ENCODE measurements around the gene MARCHF3.
A peak's percentile ranks its signal among the peaks of the same experiment; 100 is the strongest.

The MARCHF3 gene

DNA sequence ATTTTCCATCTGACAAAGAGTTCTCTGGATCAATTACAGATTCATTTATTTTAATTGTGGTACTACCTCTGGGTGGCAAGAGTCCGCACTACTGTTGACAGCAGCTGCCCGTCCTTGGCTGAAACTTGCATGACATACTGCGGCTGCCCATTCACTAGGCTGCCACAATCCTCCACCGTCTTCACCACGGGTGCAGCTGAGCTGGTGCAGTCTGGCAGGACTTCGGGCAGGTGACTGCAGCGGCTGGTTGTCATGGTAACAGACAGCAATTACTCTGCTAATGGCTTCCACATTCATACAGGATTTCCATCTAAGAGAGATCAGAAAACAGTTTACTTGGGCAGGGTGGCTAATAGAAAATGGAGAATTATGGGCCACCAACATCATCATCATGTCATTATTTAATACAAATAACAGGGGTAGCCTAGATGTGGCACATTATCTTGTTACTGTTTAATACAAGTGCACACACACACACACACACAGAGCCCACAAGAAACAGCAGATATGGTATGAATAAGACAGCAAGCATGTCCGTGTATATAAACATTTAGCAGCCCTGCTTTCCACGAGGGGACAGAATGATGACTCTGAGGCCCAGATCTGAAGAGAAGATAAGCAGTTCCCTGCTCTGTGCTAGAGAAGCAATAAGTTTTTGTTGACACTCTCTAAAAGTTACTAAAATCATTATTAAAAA lies 112.3 kb downstream of the MARCHF3 start:
- TF ChIP-seq, protein P1, sequence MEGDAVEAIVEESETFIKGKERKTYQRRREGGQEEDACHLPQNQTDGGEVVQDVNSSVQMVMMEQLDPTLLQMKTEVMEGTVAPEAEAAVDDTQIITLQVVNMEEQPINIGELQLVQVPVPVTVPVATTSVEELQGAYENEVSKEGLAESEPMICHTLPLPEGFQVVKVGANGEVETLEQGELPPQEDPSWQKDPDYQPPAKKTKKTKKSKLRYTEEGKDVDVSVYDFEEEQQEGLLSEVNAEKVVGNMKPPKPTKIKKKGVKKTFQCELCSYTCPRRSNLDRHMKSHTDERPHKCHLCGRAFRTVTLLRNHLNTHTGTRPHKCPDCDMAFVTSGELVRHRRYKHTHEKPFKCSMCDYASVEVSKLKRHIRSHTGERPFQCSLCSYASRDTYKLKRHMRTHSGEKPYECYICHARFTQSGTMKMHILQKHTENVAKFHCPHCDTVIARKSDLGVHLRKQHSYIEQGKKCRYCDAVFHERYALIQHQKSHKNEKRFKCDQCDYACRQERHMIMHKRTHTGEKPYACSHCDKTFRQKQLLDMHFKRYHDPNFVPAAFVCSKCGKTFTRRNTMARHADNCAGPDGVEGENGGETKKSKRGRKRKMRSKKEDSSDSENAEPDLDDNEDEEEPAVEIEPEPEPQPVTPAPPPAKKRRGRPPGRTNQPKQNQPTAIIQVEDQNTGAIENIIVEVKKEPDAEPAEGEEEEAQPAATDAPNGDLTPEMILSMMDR (IDR thresholded peaks at IDR 0.05; ENCODE audit: low read depth, low read length): no peak
- DNase-seq: peak; percentile 11

DNA sequence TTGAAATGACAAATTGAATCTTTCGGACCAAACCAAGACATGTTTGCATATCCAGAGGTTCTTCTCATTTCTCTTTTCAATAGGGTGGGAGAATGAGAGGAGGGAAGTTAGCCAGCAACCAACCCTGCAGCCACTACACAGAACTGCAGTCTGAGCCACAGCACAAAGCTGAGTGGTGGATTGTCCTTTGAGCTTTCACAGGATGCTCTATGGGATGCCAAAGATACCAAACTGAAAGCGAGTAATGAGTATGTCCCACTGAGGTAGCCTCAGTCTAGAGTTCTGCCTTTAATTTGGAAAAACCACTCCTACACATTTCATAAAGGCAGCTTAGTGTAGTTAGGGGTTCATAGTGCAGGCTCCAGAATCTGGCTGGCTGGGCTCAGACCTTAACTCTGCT lies 114.9 kb downstream of the MARCHF3 start:
- H3K36me3 ChIP-seq: peaks cover 4% of the 10 kb centered on the region
- no peaks in the 10 kb centered on the region for H3K27me3 ChIP-seq (ENCODE audit: insufficient read depth, low read depth, severe bottlenecking)
- no peak overlapping the region for H3K27ac ChIP-seq
- DNase-seq: no peak
- no peak overlapping the region for H3K4me3 ChIP-seq (ENCODE audit: low read depth, low read length)
- H3K9me3 ChIP-seq (ENCODE audit: severe bottlenecking): no peaks in the 10 kb centered on the region
- TF ChIP-seq, protein P1 (IDR thresholded peaks at IDR 0.05; ENCODE audit: low read depth, low read length): no peak

More for the DNA sequence above, 112.3 kb downstream of the MARCHF3 start:
- Histone ChIP-seq H3K27me3 (ENCODE audit: insufficient read depth, low read depth, severe bottlenecking) (no peaks in the 10 kb centered on the region), H3K4me3 (ENCODE audit: low read depth, low read length) (no peak overlapping the region), H3K27ac (no peak overlapping the region), H3K36me3 (no peaks in the 10 kb centered on the region; the same call in none of the 2 replicates), H3K9me3 (ENCODE audit: severe bottlenecking) (no peaks in the 10 kb centered on the region)

DNA sequence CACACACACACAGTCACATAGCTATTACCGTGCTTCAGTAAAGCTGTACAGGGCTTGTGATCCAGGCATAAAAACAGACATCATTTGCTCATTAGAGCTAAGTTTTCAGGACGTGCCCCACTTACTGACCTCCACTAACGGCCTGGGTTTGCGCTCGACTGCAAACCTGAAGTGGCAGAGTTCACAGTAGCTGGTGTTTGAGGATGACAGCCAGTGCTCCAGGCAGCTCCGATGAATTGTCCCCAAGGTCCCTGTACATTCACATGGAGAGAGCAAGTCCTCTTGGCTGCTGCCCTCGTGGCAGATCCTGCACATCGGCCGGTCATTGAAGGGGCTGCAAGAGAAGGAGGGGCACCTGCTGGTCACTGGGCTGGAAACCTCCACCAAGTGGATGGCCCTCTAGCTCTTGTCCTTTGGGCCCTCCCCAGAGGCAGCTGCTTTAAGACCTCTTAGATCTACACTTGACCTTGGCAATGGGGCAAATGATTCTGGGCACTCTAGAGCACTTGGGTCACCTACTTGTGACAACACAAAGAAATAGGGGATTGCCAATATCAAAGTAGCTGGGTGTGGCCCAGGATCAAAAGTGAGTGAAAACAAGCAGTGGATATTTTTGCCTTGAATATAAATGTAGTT lies 115.4 kb downstream of the MARCHF3 start:
- no peak overlapping the region for H3K27ac ChIP-seq
- peaks cover 4% of the 10 kb centered on the region for H3K36me3 ChIP-seq
- H3K4me3 ChIP-seq (ENCODE audit: low read depth, low read length): no peak overlapping the region
- H3K9me3 ChIP-seq (ENCODE audit: severe bottlenecking): no peaks in the 10 kb centered on the region
- DNase-seq: no peak
- TF ChIP-seq, protein P1 (IDR thresholded peaks at IDR 0.05; ENCODE audit: low read depth, low read length): no peak
- no peaks in the 10 kb centered on the region for H3K27me3 ChIP-seq (ENCODE audit: insufficient read depth, low read depth, severe bottlenecking)

DNA sequence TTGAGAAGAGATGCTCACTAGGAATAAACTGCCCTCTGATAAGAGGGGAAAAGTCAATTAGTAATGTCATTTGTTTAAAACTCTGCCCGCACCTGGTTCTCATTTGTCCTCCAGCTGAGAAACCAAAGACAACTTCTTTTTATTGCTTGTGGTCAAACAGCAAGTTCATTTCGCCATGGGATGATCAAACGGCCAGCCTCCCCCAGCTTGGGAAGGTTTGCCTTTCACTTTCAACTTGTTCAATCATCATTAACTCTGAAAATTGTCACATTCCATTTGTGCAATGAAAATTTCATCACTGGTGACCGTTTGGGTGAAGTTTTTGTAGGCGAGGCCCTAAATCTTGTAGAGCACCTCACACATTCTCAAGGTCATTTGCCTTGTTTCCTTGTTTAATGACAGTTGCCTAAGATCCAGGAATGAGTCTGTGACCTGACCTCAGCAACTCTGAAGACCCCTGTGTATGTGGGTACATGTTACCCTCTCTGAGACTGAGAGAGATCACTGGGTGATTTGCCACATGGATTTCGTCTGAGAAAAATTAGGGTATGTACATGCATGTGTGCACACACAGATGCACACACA lies 117.7 kb downstream of the MARCHF3 start:
- H3K36me3 ChIP-seq: peaks cover 4% of the 10 kb centered on the region
- H3K27me3 ChIP-seq (ENCODE audit: insufficient read depth, low read depth, severe bottlenecking): no peaks in the 10 kb centered on the region
- DNase-seq: no peak
- no peaks in the 10 kb centered on the region for H3K9me3 ChIP-seq (ENCODE audit: severe bottlenecking)
- TF ChIP-seq, protein P1 (IDR thresholded peaks at IDR 0.05; ENCODE audit: low read depth, low read length): no peak
- H3K4me3 ChIP-seq (ENCODE audit: low read depth, low read length): no peak overlapping the region
- H3K27ac ChIP-seq: no peak overlapping the region

DNA sequence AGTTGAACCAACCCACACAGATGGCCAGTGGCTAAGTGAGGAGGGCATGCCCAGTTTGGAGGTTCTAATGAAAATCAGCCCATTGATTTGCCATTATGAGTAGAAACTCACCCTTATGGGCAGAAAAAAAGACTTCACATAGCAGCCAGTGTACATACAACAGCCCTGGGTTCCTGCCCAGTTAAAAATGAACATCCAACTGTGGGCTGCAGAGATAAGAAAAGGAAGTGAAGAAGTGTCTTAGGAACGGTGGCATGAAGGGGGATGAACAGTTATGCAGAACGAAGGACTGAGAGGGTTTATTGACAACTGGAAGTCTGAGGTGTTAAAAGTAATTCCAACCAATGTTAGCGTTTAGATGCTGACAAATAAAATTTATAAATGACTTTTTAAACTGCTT lies 118.4 kb downstream of the MARCHF3 start:
- no peak overlapping the region for H3K4me3 ChIP-seq (ENCODE audit: low read depth, low read length)
- TF ChIP-seq, protein P1 (IDR thresholded peaks at IDR 0.05; ENCODE audit: low read depth, low read length): no peak
- no peaks in the 10 kb centered on the region for H3K9me3 ChIP-seq (ENCODE audit: severe bottlenecking)
- DNase-seq: no peak
- H3K27me3 ChIP-seq (ENCODE audit: insufficient read depth, low read depth, severe bottlenecking): no peaks in the 10 kb centered on the region
- no peak overlapping the region for H3K27ac ChIP-seq
- H3K36me3 ChIP-seq: peaks cover 4% of the 10 kb centered on the region

Measured in WERI-Rb-1 (cell line).